ENCODE data around the gene PAGE4.

DNA sequence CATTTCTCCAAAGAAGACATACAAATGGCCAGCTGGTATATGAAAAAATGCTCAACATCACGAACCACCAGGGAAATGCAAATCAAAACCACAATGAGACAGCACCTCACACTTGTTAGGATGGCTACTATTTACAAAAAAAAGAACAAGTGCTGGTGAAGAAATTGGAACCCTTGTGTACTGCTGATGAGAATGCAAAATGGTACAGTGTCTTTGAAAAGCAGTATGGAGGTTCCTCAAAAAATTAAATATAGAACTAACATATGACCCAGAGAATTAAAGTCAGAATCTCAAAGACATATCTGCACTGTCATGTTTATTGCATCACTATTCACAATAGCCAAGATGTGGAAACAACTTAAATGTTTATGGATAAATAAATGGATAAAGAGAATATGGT lies 20.9 kb downstream of the PAGE4 start:
- TF ChIP-seq, protein P1, sequence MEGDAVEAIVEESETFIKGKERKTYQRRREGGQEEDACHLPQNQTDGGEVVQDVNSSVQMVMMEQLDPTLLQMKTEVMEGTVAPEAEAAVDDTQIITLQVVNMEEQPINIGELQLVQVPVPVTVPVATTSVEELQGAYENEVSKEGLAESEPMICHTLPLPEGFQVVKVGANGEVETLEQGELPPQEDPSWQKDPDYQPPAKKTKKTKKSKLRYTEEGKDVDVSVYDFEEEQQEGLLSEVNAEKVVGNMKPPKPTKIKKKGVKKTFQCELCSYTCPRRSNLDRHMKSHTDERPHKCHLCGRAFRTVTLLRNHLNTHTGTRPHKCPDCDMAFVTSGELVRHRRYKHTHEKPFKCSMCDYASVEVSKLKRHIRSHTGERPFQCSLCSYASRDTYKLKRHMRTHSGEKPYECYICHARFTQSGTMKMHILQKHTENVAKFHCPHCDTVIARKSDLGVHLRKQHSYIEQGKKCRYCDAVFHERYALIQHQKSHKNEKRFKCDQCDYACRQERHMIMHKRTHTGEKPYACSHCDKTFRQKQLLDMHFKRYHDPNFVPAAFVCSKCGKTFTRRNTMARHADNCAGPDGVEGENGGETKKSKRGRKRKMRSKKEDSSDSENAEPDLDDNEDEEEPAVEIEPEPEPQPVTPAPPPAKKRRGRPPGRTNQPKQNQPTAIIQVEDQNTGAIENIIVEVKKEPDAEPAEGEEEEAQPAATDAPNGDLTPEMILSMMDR (IDR thresholded peaks at IDR 0.05), result no peak
- no peak for TF ChIP-seq ZFX (IDR thresholded peaks at IDR 0.05; ENCODE audit: borderline replicate concordance)
